Gastrocnemius medialis (tissue), 4 donors: ENCODE results near the gene PLEKHN1.

Experiments used
- CTCF ChIP-seq, 5 experiments: fragments of 450-650 bp in 3 of 5; fragments of 200-600 bp in 2 of 5; sonication (generic) in 2 of 5; IDR thresholded peaks in 4 of 5; conservative IDR thresholded peaks in 1 of 5; 1 replicate in 4 of 5; 2 replicates in 1 of 5; pipeline ENCODE4 v1.5.1; 2016 to 2019; ENCODE audit warnings: antibody characterized with exemption in 5 of 5, mild to moderate bottlenecking in 3 of 5, moderate library complexity in 3 of 5
- POLR2A ChIP-seq, 2 donors: fragments of 450-650 bp; IDR thresholded peaks; one replicate each; pipeline ENCODE4 v1.6.1; 2017; ENCODE audit warnings: antibody characterized with exemption in 2 of 2, mild to moderate bottlenecking in 2 of 2, moderate library complexity in 2 of 2

- TF ChIP-seq CTCF (IDR thresholded peaks at IDR 0.05 in 4 of 5, conservative IDR thresholded peaks at IDR 0.05 in 1 of 5) (no peak), POLR2A (IDR thresholded peaks at IDR 0.05) (no peak)
These were observed 58.8 kb downstream of the PLEKHN1 start for GRCh38 chr1:1024771-1025699.
